NCI-H1417 (cell line): ENCODE results near the gene GRAMD4.

Experiments used
- DNase-seq, 3 experiments: peaks; one replicate each; lab custom pipeline; 2025; lab: John Stamatoyannopoulos, UW

Gene GRAMD4

GRCh38 chr22:46656856-46657654, 36.9 kb downstream of the GRAMD4 start:
- DNase-seq = no peak

GRCh38 chr22:46657655-46657953, 37.4 kb downstream of the GRAMD4 start:
- no peak for DNase-seq

- DNase-seq = no peak
Observed at GRCh38 chr22:46657996-46658947, 38.1 kb downstream of the GRAMD4 start.

- no peak for DNase-seq
Observed at GRCh38 chr22:46659059-46659790, 39.0 kb downstream of the GRAMD4 start.

- no peak for DNase-seq
Observed at GRCh38 chr22:46659791-46660186, 39.6 kb downstream of the GRAMD4 start.

GRCh38 chr22:46660604-46661201, 40.5 kb downstream of the GRAMD4 start:
- DNase-seq = peak in 2 of 3 experiments; percentile 54 to 70

GRCh38 chr22:46661221-46661851, 41.1 kb downstream of the GRAMD4 start:
- DNase-seq = peak in 2 of 3 experiments; percentile 57 to 72

- no peak for DNase-seq
Observed at GRCh38 chr22:46662226-46662625, 42.0 kb downstream of the GRAMD4 start.

GRCh38 chr22:46663001-46663400, 42.8 kb downstream of the GRAMD4 start:
- DNase-seq = no peak

GRCh38 chr22:46663436-46664100, 43.4 kb downstream of the GRAMD4 start:
- DNase-seq = no peak

- no peak for DNase-seq
Observed at GRCh38 chr22:46664301-46664855, 44.2 kb downstream of the GRAMD4 start.

GRCh38 chr22:46665151-46665695, 45.0 kb downstream of the GRAMD4 start:
- DNase-seq = no peak

GRCh38 chr22:46665751-46666280, 45.6 kb downstream of the GRAMD4 start:
- no peak for DNase-seq

- no peak for DNase-seq
Observed at GRCh38 chr22:46666577-46667244, 46.5 kb downstream of the GRAMD4 start.

GRCh38 chr22:46667245-46667623, 47.0 kb downstream of the GRAMD4 start:
- DNase-seq = no peak

GRCh38 chr22:46668116-46668515, 47.9 kb downstream of the GRAMD4 start:
- DNase-seq = no peak

- DNase-seq = no peak
Observed at GRCh38 chr22:46669201-46669600, 49.0 kb downstream of the GRAMD4 start.

GRCh38 chr22:46671824-46672432, 51.7 kb downstream of the GRAMD4 start:
- no peak for DNase-seq

GRCh38 chr22:46672731-46673130, 52.5 kb downstream of the GRAMD4 start:
- DNase-seq = peak in 1 of 3 experiments; percentile 12
